H1 (cell line): ENCODE results near the gene RAP1B. TPM values are rescaled to one million over a fixed set of nuclear protein-coding genes. Genes with fewer than 3 reads are reported as not detected.

Source experiments
- CTCF ChIA-PET: fragments of 300-600 bp; sonication (Branson Sonifier 250); formaldehyde crosslinking; loops from one replicate; lab custom pipeline; 2021; ENCODE audit not compliant: partially characterized antibody; lab: Charles Lee
- POLR2A ChIA-PET: fragments of 300-600 bp; sonication (Branson Sonifier 250); formaldehyde crosslinking; loops from one replicate; lab custom pipeline; 2021; ENCODE audit warnings: inconsistent platforms; ENCODE audit not compliant: partially characterized antibody; lab: Charles Lee
- DNase-seq, 2 experiments: peaks; one replicate each; pipeline versions ENCODE4 v3.0.0 to v3.0.0-alpha.2; 2010 to 2022; ENCODE audit warnings: low spot score in 2 of 2, low read depth in 1 of 2, mixed read lengths in 1 of 2
- FAIRE-seq: peaks from 2 replicates; lab custom pipeline; 2011; peaks lifted over from hg19 to GRCh38; lab: Jason Lieb, UNC
- H2AFZ ChIP-seq: 2 replicates; pipeline ENCODE4 v1.8.1; 2012; ENCODE audit warnings: low read length, inconsistent platforms
- H2AK5ac ChIP-seq: 2 replicates; pipeline ENCODE4 v1.6.1; 2013; ENCODE audit warnings: low read depth, low read length
- H2BK120ac ChIP-seq: replicated peaks from 2 replicates; pipeline ENCODE3; 2013; ENCODE audit warnings: low read depth, low read length, inconsistent platforms
- H2BK12ac ChIP-seq: 2 replicates; pipeline ENCODE4 v1.6.1; 2013; ENCODE audit warnings: low read depth, low read length
- H2BK15ac ChIP-seq: 2 replicates; pipeline ENCODE4 v1.6.1; 2013; ENCODE audit warnings: low read length
- H2BK20ac ChIP-seq: 2 replicates; pipeline ENCODE4 v1.6.1; 2013; ENCODE audit warnings: low read length
- H2BK5ac ChIP-seq: 2 replicates; pipeline ENCODE4 v1.6.1; 2013; ENCODE audit warnings: low read depth, low read length
- H3K14ac ChIP-seq: 2 replicates; pipeline ENCODE4 v1.6.1; 2013; ENCODE audit warnings: inconsistent platforms; ENCODE audit not compliant: insufficient read length
- H3K18ac ChIP-seq: 2 replicates; pipeline ENCODE4 v1.6.1; 2013; ENCODE audit warnings: low read length; ENCODE audit errors: extremely low read depth
- H3K23ac ChIP-seq: 2 replicates; pipeline ENCODE4 v1.6.1; 2013; ENCODE audit warnings: inconsistent platforms; ENCODE audit not compliant: insufficient read length
- H3K23me2 ChIP-seq: 2 replicates; pipeline ENCODE4 v1.6.1; 2013; ENCODE audit warnings: low read depth, low read length
- H3K27ac ChIP-seq: 2 replicates; pipeline ENCODE4 v1.6.1; 2011; ENCODE audit warnings: low read depth, low read length, inconsistent platforms
- H3K27me3 ChIP-seq, 4 experiments: replicated peaks in 1 of 4; 1 replicate in 1 of 4; 2 replicates in 3 of 4; pipeline versions ENCODE4 v1.6.1 to v1.8.1; 2011 to 2013; ENCODE audit warnings: low read length in 3 of 4, mild to moderate bottlenecking in 3 of 4, inconsistent platforms in 2 of 4, mixed read lengths in 2 of 4, moderate library complexity in 1 of 4; ENCODE audit not compliant: control insufficient read depth in 3 of 4, insufficient read depth in 3 of 4; ENCODE audit errors: extremely low read depth in 1 of 4
- H3K36me3 ChIP-seq, 4 experiments: 2 replicates each; pipeline versions ENCODE4 v1.6.1 to v1.8.1; 2011 to 2013; ENCODE audit warnings: mild to moderate bottlenecking in 4 of 4, low read length in 3 of 4, moderate library complexity in 2 of 4, control low read depth in 1 of 4, inconsistent platforms in 1 of 4; ENCODE audit not compliant: insufficient read depth in 4 of 4, control insufficient read depth in 2 of 4
- H3K4ac ChIP-seq: replicated peaks from 2 replicates; pipeline ENCODE3; 2013; ENCODE audit warnings: low read length, low read depth, mixed read lengths, inconsistent platforms; ENCODE audit not compliant: insufficient read length
- H3K4me1 ChIP-seq, 4 experiments: replicated peaks in 1 of 4; 1 replicate in 1 of 4; 2 replicates in 3 of 4; pipeline versions ENCODE4 v1.6.1 to v1.8.1; 2011 to 2013; ENCODE audit warnings: low read length in 3 of 4, inconsistent platforms in 2 of 4, mixed read lengths in 1 of 4; ENCODE audit not compliant: insufficient read depth in 4 of 4, control insufficient read depth in 3 of 4
- H3K4me2 ChIP-seq, 2 experiments: 2 replicates each; pipeline versions ENCODE4 v1.6.1 to v1.8.1; 2011 to 2013; ENCODE audit warnings: low read depth in 2 of 2, low read length in 2 of 2, control low read depth in 1 of 2, inconsistent platforms in 1 of 2, mild to moderate bottlenecking in 1 of 2; ENCODE audit not compliant: insufficient read depth in 1 of 2
- H3K4me3 ChIP-seq, 4 experiments: fragments of 200-600, 300-600 bp in 1 of 4; sonication (generic), shearing (Covaris generic), sonication (Bioruptor Twin) in 1 of 4; 2 replicates each; pipeline versions ENCODE4 v1.5.1 to v1.8.1; 2011 to 2016; ENCODE audit warnings: low read length in 4 of 4, low read depth in 3 of 4, control low read depth in 2 of 4, inconsistent platforms in 2 of 4, mild to moderate bottlenecking in 2 of 4, mixed read lengths in 1 of 4, moderate library complexity in 1 of 4; ENCODE audit not compliant: insufficient read depth in 2 of 4; ENCODE audit errors: extremely low read depth in 1 of 4
- H3K56ac ChIP-seq: replicated peaks from 2 replicates; pipeline ENCODE3; 2013; ENCODE audit warnings: low read depth, mild to moderate bottlenecking, mixed read lengths, low read length, inconsistent platforms; ENCODE audit not compliant: insufficient read length
- H3K79me1 ChIP-seq: 2 replicates; pipeline ENCODE4 v1.6.1; 2013; ENCODE audit warnings: low read depth, low read length, control low read depth
- H3K79me2 ChIP-seq, 2 experiments: 2 replicates each; pipeline versions ENCODE4 v1.6.1 to v1.8.1; 2012 to 2013; ENCODE audit warnings: low read length in 2 of 2, mild to moderate bottlenecking in 2 of 2, inconsistent platforms in 1 of 2; ENCODE audit not compliant: insufficient read depth in 2 of 2, control insufficient read depth in 1 of 2
- H3K9ac ChIP-seq, 4 experiments: replicated peaks in 1 of 4; 1 replicate in 1 of 4; 2 replicates in 3 of 4; pipeline versions ENCODE4 v1.6.1 to v1.8.1; 2011 to 2013; ENCODE audit warnings: low read depth in 3 of 4, low read length in 3 of 4, control low read depth in 2 of 4, mild to moderate bottlenecking in 2 of 4, moderate library complexity in 2 of 4, inconsistent platforms in 1 of 4; ENCODE audit errors: extremely low read depth in 1 of 4
- H3K9me3 ChIP-seq, 2 experiments: 2 replicates each; pipeline versions ENCODE4 v1.6.1 to v1.8.1; 2012 to 2013; ENCODE audit warnings: mild to moderate bottlenecking in 2 of 2, moderate library complexity in 2 of 2, control low read depth in 1 of 2, inconsistent platforms in 1 of 2, low read depth in 1 of 2, low read length in 1 of 2, mixed read lengths in 1 of 2; ENCODE audit not compliant: insufficient read depth in 2 of 2
- H4K20me1 ChIP-seq, 2 experiments: replicated peaks in 1 of 2; 2 replicates each; pipeline versions ENCODE3 to v1.8.1; 2011 to 2013; ENCODE audit warnings: inconsistent platforms in 2 of 2, low read length in 2 of 2, mild to moderate bottlenecking in 1 of 2; ENCODE audit not compliant: insufficient read depth in 2 of 2, control insufficient read depth in 1 of 2
- H4K5ac ChIP-seq: 2 replicates; pipeline ENCODE4 v1.6.1; 2013; ENCODE audit warnings: low read length, low read depth, mixed read lengths, inconsistent platforms; ENCODE audit not compliant: insufficient read length
- H4K8ac ChIP-seq: 2 replicates; pipeline ENCODE4 v1.8.0; 2013; ENCODE audit warnings: mild to moderate bottlenecking, moderate library complexity, low read length, inconsistent platforms; ENCODE audit not compliant: insufficient read depth; ENCODE audit errors: extremely low read depth
- H4K91ac ChIP-seq: replicated peaks from 2 replicates; pipeline ENCODE3; 2013; ENCODE audit warnings: low read length, mixed read lengths, inconsistent platforms; ENCODE audit not compliant: insufficient read length
- CBX8 ChIP-seq: fragments of 300-800, 300-1000 bp; sonication (generic); IDR thresholded peaks from 2 replicates; pipeline ENCODE4 v1.7.1; 2016; ENCODE audit warnings: low read depth, low read length, borderline replicate concordance
- E2F6 ChIP-seq: IDR thresholded peaks from 2 replicates; pipeline ENCODE4 v1.6.1; 2012; ENCODE audit warnings: inconsistent platforms
- MAX ChIP-seq: IDR thresholded peaks from 2 replicates; pipeline ENCODE4 v1.6.1; 2012; ENCODE audit warnings: inconsistent platforms
- SP2 ChIP-seq: IDR thresholded peaks from 2 replicates; pipeline ENCODE4 v1.6.1; 2012; ENCODE audit warnings: mild to moderate bottlenecking, low read length, inconsistent platforms
- TAF1 ChIP-seq: IDR thresholded peaks from 2 replicates; pipeline ENCODE4 v1.6.1; 2011; ENCODE audit warnings: mild to moderate bottlenecking, low read depth, low read length
- WGBS, 2 experiments: shearing (Covaris generic) in 1 of 2; methylation state at CpG; one replicate each; pipeline versions ENCODE4 v1.1.6 to v1.1.7; 2013 to 2015; ENCODE audit warnings: low lambda C conversion rate in 2 of 2, mixed read lengths in 2 of 2, inconsistent platforms in 1 of 2, low coverage in 1 of 2, missing lambda C conversion rate in 1 of 2; ENCODE audit not compliant: insufficient replicate concordance in 2 of 2, insufficient coverage in 1 of 2, insufficient read length in 1 of 2; ENCODE audit errors: extremely low coverage in 1 of 2, missing lambda C conversion rate in 1 of 2; 5-methylcytosine and 5-hydroxymethylcytosine counted together
- polyA plus RNA-seq, 7 experiments: library from polyadenylated mRNA; depleted of rRNA in 3 of 7; stranded (reverse) in 5 of 7; unstranded in 2 of 7; fragments of >200 nt in 5 of 7; fragments of 200-250 nt in 2 of 7; gene quantifications; 1 replicate in 5 of 7; 2 replicates in 1 of 7; 4 replicates in 1 of 7; pipeline versions ENCODE4 v1.2.1 to v1.2.3, GENCODE V29; 2011 to 2013; ENCODE audit warnings: missing spikeins in 2 of 7, mixed read lengths in 2 of 7
- total RNA-seq: library from RNA; stranded (reverse); fragmentation: NEBNext Ultra II Directional; extraction: Animal tissue kit (Norgen Biotek cat#: 25700); gene quantifications from 2 replicates; pipeline ENCODE4 v1.2.1, GENCODE V29; 2021

RAP1B gene
- total and polyA plus RNA-seq, 2 of the 8 experiments (the other 6 are each of a cell fraction or from before 2014, with no cell fraction given): 61.4 to 112 TPM

- no peak overlapping the region for H2AK5ac ChIP-seq
- H2BK12ac ChIP-seq: peak overlapping the region; percentile 19; the same call in 1 of the 2 replicates
- H3K36me3 ChIP-seq: peaks cover 0 to 5% (median 0%) of the 10 kb centered on the region in 4 experiments; a peak in 2 of 8 replicates
- H3K27me3 ChIP-seq: no peaks in the 10 kb centered on the region
- DNase-seq (no peak), FAIRE-seq (no peak)
- no peak overlapping the region for H3K56ac ChIP-seq
- no peak overlapping the region for H4K91ac ChIP-seq
- ChIA-PET POLR2A (interaction anchor here (0.6 to 2.5 kb wide), 15 partner anchors 10 to 278 kb away, joined by 3 to 7 read pairs (median 3); partner anchors contain the start of gene MDM1), CTCF (no interaction called here)
- peak; percentile 45; the same call in 1 of the 2 replicates for TF ChIP-seq MAX
- TF ChIP-seq TAF1: no peak
- no peak for TF ChIP-seq SP2
- TF ChIP-seq E2F6: peak; percentile 94
- TF ChIP-seq CBX8: no peak
- H3K23ac ChIP-seq: no peak overlapping the region
- peak overlapping the region; percentile 3 for H4K5ac ChIP-seq
- peak overlapping the region; percentile 93 for H3K27ac ChIP-seq
- WGBS, 2 experiments: 22% methylated on average over 11 of the region's 11 CpGs; no CpG with 5 or more reads in 1 of the 2 experiments
- H3K4me1 ChIP-seq: peaks cover 0 to 12% (median 5%) of the 10 kb centered on the region in 4 experiments; a peak in 6 of 7 replicates
- no peak overlapping the region for H3K18ac ChIP-seq
- no peaks in the 10 kb centered on the region for H3K9me3 ChIP-seq
- peak overlapping the region in 3 of 4 experiments; percentile 86 to 94 (median 90); a peak in 6 of 7 replicates for H3K9ac ChIP-seq
- peaks cover 4% of the 10 kb centered on the region; the same call in 1 of the 2 replicates for H3K23me2 ChIP-seq
- H3K4me3 ChIP-seq: peak overlapping the region; percentile 79 to 94 (median 83)
- H2BK120ac ChIP-seq: no peak overlapping the region
- H3K14ac ChIP-seq: no peak overlapping the region
- H3K79me1 ChIP-seq: 0 out of 2 replicates have a peak, but pooled peaks cover 2% of the 10 kb centered on the region
- peak overlapping the region; percentile 96; the same call in 1 of the 2 replicates for H4K8ac ChIP-seq
- no peak overlapping the region for H3K4ac ChIP-seq
- H2BK20ac ChIP-seq: no peak overlapping the region
- peak overlapping the region; percentile 55 to 96 for H3K4me2 ChIP-seq
- no peak overlapping the region for H2BK15ac ChIP-seq
- peaks cover 8 to 37% of the 10 kb centered on the region in 2 experiments for H3K79me2 ChIP-seq
- H2BK5ac ChIP-seq: peak overlapping the region; percentile 89; the same call in 1 of the 2 replicates
- peaks cover 11 to 12% of the 10 kb centered on the region in 2 experiments for H4K20me1 ChIP-seq
- peak overlapping the region; percentile 98 for H2AFZ ChIP-seq
Measured at GRCh38 chr12:68609998-68610369, 715 bp upstream of the RAP1B start.
